G401.6 (cell line): Measurements from ENCODE around the gene KRTAP22-1.

Experiments used
- FAIRE-seq: peaks from 2 replicates; lab custom pipeline; 2012; peaks lifted over from hg19 to GRCh38; lab: Jason Lieb, UNC

The KRTAP22-1 gene

GRCh38 chr21:30625449-30626165 lies 24.7 kb downstream of the KRTAP22-1 start:
- FAIRE-seq: no peak

GRCh38 chr21:30628109-30628508 lies 27.2 kb downstream of the KRTAP22-1 start:
- FAIRE-seq: no peak

GRCh38 chr21:30629200-30629599 lies 28.3 kb downstream of the KRTAP22-1 start:
- FAIRE-seq: no peak

- no peak for FAIRE-seq
Observed at GRCh38 chr21:30634906-30635305, 34.0 kb downstream of the KRTAP22-1 start, which contains the start of gene KRTAP20-2. Gene KRTAP20-2 (plus strand): TSS chr21:30635206. CDS start chr21:30635264, 58 bp downstream.

GRCh38 chr21:30638686-30639085 lies 37.8 kb downstream of the KRTAP22-1 start:
- FAIRE-seq: no peak

GRCh38 chr21:30642564-30642963 lies 41.7 kb downstream of the KRTAP22-1 start, which contains the start of gene KRTAP20-3:
Gene KRTAP20-3 (plus strand): TSS chr21:30642864.
- no peak for FAIRE-seq

GRCh38 chr21:30646904-30647414 lies 46.1 kb downstream of the KRTAP22-1 start:
- FAIRE-seq: no peak
